K562 (cell line): ENCODE results near the gene PIP4K2A. TPM values are rescaled to one million over a fixed set of nuclear protein-coding genes. Genes with fewer than 3 reads are reported as not detected.

Experiments used
- BRF2 ChIP-seq: IDR thresholded peaks from 3 replicates; pipeline ENCODE4 v1.6.1; 2011; ENCODE audit warnings: borderline replicate concordance, mild to moderate bottlenecking; ENCODE audit not compliant: insufficient read length, insufficient read depth
- COPS2 ChIP-seq: fragments of 450-650 bp; conservative IDR thresholded peaks from 2 replicates; pipeline ENCODE4 v1.6.1; 2016; ENCODE audit warnings: mild to moderate bottlenecking, moderate library complexity
- DACH1 ChIP-seq: fragments of 450-650 bp; IDR thresholded peaks from 2 replicates; pipeline ENCODE4 v1.6.1; 2018; ENCODE audit not compliant: partially characterized antibody
- ETS2 ChIP-seq: IDR thresholded peaks from 2 replicates; pipeline ENCODE4 v1.6.1; 2016; ENCODE audit warnings: borderline replicate concordance, missing genetic modification characterization, mild to moderate bottlenecking, moderate library complexity, missing compliant biosample characterization; ENCODE audit not compliant: poor library complexity, severe bottlenecking
- EWSR1 ChIP-seq: fragments of 450-650 bp; IDR thresholded peaks from 2 replicates; pipeline ENCODE4 v1.6.1; 2018; ENCODE audit warnings: borderline replicate concordance, mild to moderate bottlenecking, low read depth, moderate library complexity; ENCODE audit not compliant: partially characterized antibody
- HSF4 ChIP-seq: fragments of 250-450 bp; sonication (Bioruptor Pico); IDR thresholded peaks from 2 replicates; pipeline ENCODE4 v2.1.2; 2022; ENCODE audit warnings: mild to moderate bottlenecking, moderate library complexity, borderline replicate concordance
- LCOR ChIP-seq: sonication (generic); formaldehyde crosslinking; IDR thresholded peaks from 2 replicates; pipeline ENCODE4 v1.8.0; 2022; ENCODE audit warnings: mild to moderate bottlenecking, missing genetic modification reagents
- PHF21A ChIP-seq: fragments of 450-650 bp; IDR thresholded peaks from 2 replicates; pipeline ENCODE4 v1.6.1; 2017; ENCODE audit warnings: low read depth, borderline replicate concordance
- RBM34 ChIP-seq: fragments of 200-400 bp; formaldehyde crosslinking; IDR thresholded peaks from 2 replicates; pipeline ENCODE4 v1.6.1; 2018; ENCODE audit warnings: low read length, borderline replicate concordance; ENCODE audit not compliant: insufficient read depth
- RHOXF2B ChIP-seq: fragments of 250-450 bp; sonication (Bioruptor Pico); conservative IDR thresholded peaks from 2 replicates; pipeline ENCODE4 v1.5.1; 2021
- SREBF1 ChIP-seq: fragments of 150-350 bp; IDR thresholded peaks from 2 replicates; pipeline ENCODE4 v1.6.1; 2014; ENCODE audit warnings: antibody characterized with exemption, low read depth, low read length, borderline replicate concordance
- THAP7 ChIP-seq: fragments of 250-450 bp; sonication (Bioruptor Pico); IDR thresholded peaks from 2 replicates; pipeline ENCODE4 v1.5.0; 2021
- TRIM25 ChIP-seq: fragments of 450-650 bp; IDR thresholded peaks from 2 replicates; pipeline ENCODE4 v1.7.0; 2016; ENCODE audit warnings: borderline replicate concordance
- TSC22D4 ChIP-seq: fragments of 450-650 bp; IDR thresholded peaks from 2 replicates; pipeline ENCODE4 v1.6.1; 2016; ENCODE audit warnings: missing genetic modification characterization, missing biosample characterization, control low read depth
- WHSC1 ChIP-seq: IDR thresholded peaks from one replicate; pipeline ENCODE4 v1.6.1; 2012; ENCODE audit warnings: low read length, control low read depth, inconsistent platforms
- ZKSCAN8 ChIP-seq: fragments of 200-800 bp; sonication (Bioruptor generic); IDR thresholded peaks from 2 replicates; pipeline ENCODE4 v1.6.1; 2016; ENCODE audit warnings: missing genetic modification characterization, missing compliant biosample characterization
- ZNF707 ChIP-seq: fragments of 250-450 bp; sonication (Bioruptor Pico); conservative IDR thresholded peaks from 2 replicates; pipeline ENCODE4 v1.8.0; 2022; ENCODE audit warnings: inconsistent platforms, mild to moderate bottlenecking, moderate library complexity
- polyA plus RNA-seq, 8 experiments: library from polyadenylated mRNA; depleted of rRNA in 4 of 8; stranded (reverse) in 5 of 8; unstranded in 3 of 8; fragments of >200 nt; fragmentation: Nextera tagmentation in 2 of 8; fragmentation: Illumina TruSeq in 1 of 8; extraction: Ambion mirVana in 2 of 8; extraction: Trizol in 1 of 8; gene quantifications; 2 replicates each; pipeline versions ENCODE4 v1.2.1 to v1.2.3, GENCODE V29; 2011 to 2014; ENCODE audit warnings: inconsistent platforms in 1 of 8, missing spikeins in 1 of 8
- total RNA-seq, 7 experiments: library from RNA; depleted of rRNA in 6 of 7; stranded (reverse); fragments of >200 nt in 6 of 7; fragmentation: Illumina TruSeq in 2 of 7; extraction: Trizol in 2 of 7; gene quantifications; 2 replicates each; pipeline versions ENCODE4 v1.2.1 to v1.2.3, GENCODE V29; 2011 to 2021; ENCODE audit warnings: low replicate concordance in 1 of 7
- TF ChIP-seq, protein P1 (sequence below): fragments of 450-650 bp; IDR thresholded peaks from 2 replicates; pipeline ENCODE4 v1.7.1; 2018; ENCODE audit warnings: mild to moderate bottlenecking, low read depth; ENCODE audit not compliant: partially characterized antibody
- TF ChIP-seq, protein P2 (sequence below): fragments of 450-650 bp; formaldehyde crosslinking; IDR thresholded peaks from 2 replicates; pipeline ENCODE4 v1.4.0; 2022; ENCODE audit warnings: missing genetic modification characterization
- TF ChIP-seq, protein P3 (sequence below): fragments of 450-650 bp; IDR thresholded peaks from 2 replicates; pipeline ENCODE4 v1.6.1; 2016; ENCODE audit warnings: missing biosample characterization, missing genetic modification characterization

The PIP4K2A gene
- total and polyA plus RNA-seq, 9 of the 15 experiments (the other 6 are each of a cell fraction or from before 2014, with no cell fraction given) = 35.6 to 117 (median 71.9) TPM

DNA sequence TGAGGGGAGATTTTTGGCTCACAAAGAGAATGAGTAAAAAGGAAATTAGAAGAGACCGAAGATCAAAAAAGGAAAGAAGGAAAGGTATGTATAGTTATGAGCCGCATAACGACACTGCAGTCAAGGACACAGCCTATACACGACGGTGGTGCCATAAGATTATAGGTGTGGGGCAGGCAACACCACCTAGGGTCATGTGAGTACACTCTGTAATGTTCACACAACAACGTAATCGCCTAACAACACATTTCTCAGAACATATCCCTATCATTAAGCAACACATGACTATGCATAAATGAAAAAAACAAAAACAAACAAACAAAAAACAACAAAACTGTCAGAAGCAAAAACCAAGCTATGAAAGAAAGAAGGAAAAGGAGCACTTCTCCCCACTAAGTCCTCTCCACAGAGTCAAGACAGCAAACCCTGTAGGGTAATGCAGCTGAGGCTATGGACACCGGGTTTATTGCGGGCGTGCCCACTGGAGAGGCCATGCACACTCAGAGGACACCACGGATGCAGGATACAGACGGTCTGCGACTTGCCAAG, 45.1 kb downstream of the PIP4K2A start (continued):
- TF ChIP-seq WHSC1 (no peak), THAP7 (CRISPR knock-in tag) (no peak), DACH1 (no peak), RHOXF2B (CRISPR knock-in tag) (no peak), COPS2 (no peak), TRIM25 (no peak), EWSR1 (no peak), TSC22D4 (no peak), BRF2 (no peak), RBM34 (no peak), ZNF707 (no peak), ZKSCAN8 (CRISPR knock-in tag) (no peak), PHF21A (no peak), ETS2 (tag) (no peak), SREBF1 (no peak), HSF4 (CRISPR knock-in tag) (no peak), LCOR (CRISPR knock-in tag) (no peak)
- TF ChIP-seq, protein P1, sequence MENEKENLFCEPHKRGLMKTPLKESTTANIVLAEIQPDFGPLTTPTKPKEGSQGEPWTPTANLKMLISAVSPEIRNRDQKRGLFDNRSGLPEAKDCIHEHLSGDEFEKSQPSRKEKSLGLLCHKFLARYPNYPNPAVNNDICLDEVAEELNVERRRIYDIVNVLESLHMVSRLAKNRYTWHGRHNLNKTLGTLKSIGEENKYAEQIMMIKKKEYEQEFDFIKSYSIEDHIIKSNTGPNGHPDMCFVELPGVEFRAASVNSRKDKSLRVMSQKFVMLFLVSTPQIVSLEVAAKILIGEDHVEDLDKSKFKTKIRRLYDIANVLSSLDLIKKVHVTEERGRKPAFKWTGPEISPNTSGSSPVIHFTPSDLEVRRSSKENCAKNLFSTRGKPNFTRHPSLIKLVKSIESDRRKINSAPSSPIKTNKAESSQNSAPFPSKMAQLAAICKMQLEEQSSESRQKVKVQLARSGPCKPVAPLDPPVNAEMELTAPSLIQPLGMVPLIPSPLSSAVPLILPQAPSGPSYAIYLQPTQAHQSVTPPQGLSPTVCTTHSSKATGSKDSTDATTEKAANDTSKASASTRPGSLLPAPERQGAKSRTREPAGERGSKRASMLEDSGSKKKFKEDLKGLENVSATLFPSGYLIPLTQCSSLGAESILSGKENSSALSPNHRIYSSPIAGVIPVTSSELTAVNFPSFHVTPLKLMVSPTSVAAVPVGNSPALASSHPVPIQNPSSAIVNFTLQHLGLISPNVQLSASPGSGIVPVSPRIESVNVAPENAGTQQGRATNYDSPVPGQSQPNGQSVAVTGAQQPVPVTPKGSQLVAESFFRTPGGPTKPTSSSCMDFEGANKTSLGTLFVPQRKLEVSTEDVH = peak; percentile 43
- TF ChIP-seq, protein P2, sequence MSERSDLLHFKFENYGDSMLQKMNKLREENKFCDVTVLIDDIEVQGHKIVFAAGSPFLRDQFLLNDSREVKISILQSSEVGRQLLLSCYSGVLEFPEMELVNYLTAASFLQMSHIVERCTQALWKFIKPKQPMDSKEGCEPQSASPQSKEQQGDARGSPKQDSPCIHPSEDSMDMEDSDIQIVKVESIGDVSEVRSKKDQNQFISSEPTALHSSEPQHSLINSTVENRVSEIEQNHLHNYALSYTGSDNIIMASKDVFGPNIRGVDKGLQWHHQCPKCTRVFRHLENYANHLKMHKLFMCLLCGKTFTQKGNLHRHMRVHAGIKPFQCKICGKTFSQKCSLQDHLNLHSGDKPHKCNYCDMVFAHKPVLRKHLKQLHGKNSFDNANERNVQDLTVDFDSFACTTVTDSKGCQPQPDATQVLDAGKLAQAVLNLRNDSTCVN (CRISPR knock-in tag) = 0 out of 2 replicates have a peak, but pooled peaks have one; percentile 30
- TF ChIP-seq, protein P3, sequence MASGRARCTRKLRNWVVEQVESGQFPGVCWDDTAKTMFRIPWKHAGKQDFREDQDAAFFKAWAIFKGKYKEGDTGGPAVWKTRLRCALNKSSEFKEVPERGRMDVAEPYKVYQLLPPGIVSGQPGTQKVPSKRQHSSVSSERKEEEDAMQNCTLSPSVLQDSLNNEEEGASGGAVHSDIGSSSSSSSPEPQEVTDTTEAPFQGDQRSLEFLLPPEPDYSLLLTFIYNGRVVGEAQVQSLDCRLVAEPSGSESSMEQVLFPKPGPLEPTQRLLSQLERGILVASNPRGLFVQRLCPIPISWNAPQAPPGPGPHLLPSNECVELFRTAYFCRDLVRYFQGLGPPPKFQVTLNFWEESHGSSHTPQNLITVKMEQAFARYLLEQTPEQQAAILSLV (tag) = peak; percentile 65
